MCF 10A (cell line): Measurements from ENCODE around the gene ZDHHC1. TPM values are rescaled to one million over a fixed set of nuclear protein-coding genes. Genes with fewer than 3 reads are reported as not detected.
"Not testable (repeated sequence)": the region's sequence is repeated elsewhere in the genome, so short reads cannot be mapped to it uniquely, and the experiment has no call there.

Source experiments
- BruUV-seq: library from RNA; stranded (reverse); fragments of 400-500 nt; replicated peaks from 2 replicates; lab custom pipeline; 2021; lab: Mats Ljungman, UMichigan
- CTCF ChIA-PET: fragments of 300-600 bp; sonication (Branson Sonifier 250); formaldehyde crosslinking; extraction: SDS; loops from one replicate; lab custom pipeline; 2021; ENCODE audit warnings: antibody characterized with exemption, inconsistent platforms; lab: Yijun Ruan, JAX
- POLR2A ChIA-PET: fragments of 300-600, 350-650 bp; sonication (Branson Sonifier 250); formaldehyde crosslinking; extraction: SDS; loops from one replicate; lab custom pipeline; 2020; ENCODE audit warnings: antibody characterized with exemption, inconsistent platforms; lab: Yijun Ruan, JAX
- DNase-seq: peaks from one replicate; pipeline ENCODE4 v3.0.0-alpha.2; 2018; ENCODE audit not compliant: unreplicated experiment
- H3K27ac Mint-ChIP-seq: one replicate; pipeline ENCODE4 v1.8.0; 2022; ENCODE audit warnings: mild to moderate bottlenecking, low read depth, mixed read lengths; ENCODE audit not compliant: unreplicated experiment
- H3K27me3 Mint-ChIP-seq: one replicate; pipeline ENCODE4 v1.8.0; 2022; ENCODE audit warnings: mixed read lengths; ENCODE audit not compliant: insufficient read depth, unreplicated experiment
- H3K36me3 Mint-ChIP-seq: one replicate; pipeline ENCODE4 v1.8.0; 2022; ENCODE audit warnings: mild to moderate bottlenecking, moderate library complexity, mixed read lengths; ENCODE audit not compliant: insufficient read depth, unreplicated experiment
- H3K4me1 Mint-ChIP-seq: one replicate; pipeline ENCODE4 v1.8.0; 2022; ENCODE audit warnings: mixed read lengths; ENCODE audit not compliant: insufficient read depth, unreplicated experiment
- H3K4me3 Mint-ChIP-seq: one replicate; pipeline ENCODE4 v1.8.0; 2022; ENCODE audit warnings: mild to moderate bottlenecking, moderate library complexity, mixed read lengths; ENCODE audit not compliant: unreplicated experiment
- H3K9me3 Mint-ChIP-seq: one replicate; pipeline ENCODE4 v1.8.0; 2022; ENCODE audit warnings: mixed read lengths; ENCODE audit not compliant: unreplicated experiment
- CTCF ChIP-seq: fragments of 200-600 bp; IDR thresholded peaks from one replicate; pipeline ENCODE4 v1.8.0; 2022; ENCODE audit warnings: antibody characterized with exemption, mild to moderate bottlenecking; ENCODE audit not compliant: unreplicated experiment
- intact Hi-C: fragments of 100-400 bp; cut with micrococcal nuclease; formaldehyde crosslinking; loops from 2 replicates; pipeline ENCODE4 v1.14.1; 2022
- total RNA-seq: library from RNA; stranded (reverse); gene quantifications from 2 replicates; pipeline ENCODE4 v1.2.3, GENCODE V29; 2022

The ZDHHC1 gene
- total RNA-seq, 1 experiment from 2014 or later = 5.9 TPM

- no peak overlapping the region for H3K27ac Mint-ChIP-seq
- H3K4me3 Mint-ChIP-seq = no peak overlapping the region
- no peaks in the 10 kb centered on the region for H3K4me1 Mint-ChIP-seq
- peaks cover 36% of the 10 kb centered on the region for H3K27me3 Mint-ChIP-seq
- no peaks in the 10 kb centered on the region for H3K9me3 Mint-ChIP-seq
- BruUV-seq = no TSS peak
- ChIA-PET CTCF (no interaction called here), POLR2A (no interaction called here)
- no peak for DNase-seq
- intact Hi-C loops = no loop called here
- no peaks in the 10 kb centered on the region for H3K36me3 Mint-ChIP-seq
- no peak for TF ChIP-seq CTCF
Measured at GRCh38 chr16:67364600-67365235, 51.6 kb downstream of the ZDHHC1 start.

GRCh38 chr16:67361038-67361437 lies 55.2 kb downstream of the ZDHHC1 start:
- Mint-ChIP-seq H3K4me3 (no peak overlapping the region), H3K27me3 (peaks cover 48% of the 10 kb centered on the region), H3K9me3 (no peaks in the 10 kb centered on the region), H3K36me3 (no peaks in the 10 kb centered on the region), H3K27ac (no peak overlapping the region), H3K4me1 (no peaks in the 10 kb centered on the region)
- ChIA-PET POLR2A (no interaction called here), CTCF (no interaction called here)
- no TSS peak for BruUV-seq
- intact Hi-C loops = no loop called here
- no peak for DNase-seq
- no peak for TF ChIP-seq CTCF

- not testable (repeated sequence) for H3K4me3 Mint-ChIP-seq, H3K4me1 Mint-ChIP-seq
Measured at GRCh38 chr16:67359540-67360269, 56.6 kb downstream of the ZDHHC1 start.

GRCh38 chr16:67357561-67357960 lies 58.7 kb downstream of the ZDHHC1 start:
- BruUV-seq = no TSS peak
- intact Hi-C loops = no loop called here
- H3K9me3 Mint-ChIP-seq = no peaks in the 10 kb centered on the region
- no peaks in the 10 kb centered on the region for H3K4me1 Mint-ChIP-seq
- ChIA-PET POLR2A (interaction anchor here (0.6 kb wide), 1 partner anchor 19 kb away, joined by 5 read pairs; no protein-coding TSS in a partner anchor), CTCF (interaction anchor here (0.5 to 1.2 kb wide), 2 partner anchors 90 to 97 kb away, joined by 3 to 4 read pairs; no protein-coding TSS in a partner anchor)
- no peak overlapping the region for H3K4me3 Mint-ChIP-seq
- TF ChIP-seq CTCF = no peak
- H3K36me3 Mint-ChIP-seq = no peaks in the 10 kb centered on the region
- DNase-seq = no peak
- H3K27me3 Mint-ChIP-seq = peaks cover 36% of the 10 kb centered on the region
- H3K27ac Mint-ChIP-seq = no peak overlapping the region

More at GRCh38 chr16:67359540-67360269, 56.6 kb downstream of the ZDHHC1 start:
- CTCF ChIA-PET = interaction anchor here (1.0 kb wide), 1 partner anchor 13 kb away, joined by 3 read pairs; no protein-coding TSS in a partner anchor
- H3K27ac Mint-ChIP-seq, BruUV-seq, DNase-seq, POLR2A ChIA-PET, H3K9me3 Mint-ChIP-seq, H3K36me3 Mint-ChIP-seq, intact Hi-C loops: not testable (repeated sequence)
- H3K27me3 Mint-ChIP-seq = peaks cover 43% of the 10 kb centered on the region
